Thoracic aorta (tissue), 2 donors: ENCODE measurements around the gene TAAR5. TPM values are rescaled to one million over a fixed set of nuclear protein-coding genes. Genes with fewer than 3 reads are reported as not detected.
"Not testable (repeated sequence)": the region's sequence is repeated elsewhere in the genome, so short reads cannot be mapped to it uniquely, and the experiment has no call there.

Source experiments
- ATAC-seq: fragments of 150-250 bp; one replicate; pipeline ENCODE4 v1.8.0; 2017; ENCODE audit warnings: low read depth; ENCODE audit not compliant: insufficient number of reproducible peaks, low FRiP score
- DNase-seq: peaks from one replicate; pipeline ENCODE4 v3.0.0-alpha.2; 2020; ENCODE audit warnings: low spot score
- H3K27ac ChIP-seq, 2 donors: fragments of 200-600 bp; sonication (generic); 1 replicate in 1 of 2; 2 replicates in 1 of 2; pipeline ENCODE4 v1.5.1; 2016; ENCODE audit warnings: mild to moderate bottlenecking in 2 of 2, moderate library complexity in 2 of 2
- H3K27me3 ChIP-seq: fragments of 200-600 bp; sonication (generic); replicated peaks from 2 replicates; pipeline ENCODE4 v1.6.0; 2016; ENCODE audit warnings: mild to moderate bottlenecking; ENCODE audit not compliant: insufficient read depth
- H3K36me3 ChIP-seq: fragments of 200-600 bp; sonication (generic); one replicate; pipeline ENCODE4 v1.5.1; 2016
- H3K4me1 ChIP-seq, 2 donors: fragments of 200-600 bp; sonication (generic); 1 replicate in 1 of 2; 2 replicates in 1 of 2; pipeline versions ENCODE4 v1.5.1 to v1.6.0; 2016; ENCODE audit warnings: low read depth in 2 of 2, mild to moderate bottlenecking in 1 of 2; ENCODE audit not compliant: control insufficient read depth in 1 of 2
- H3K4me3 ChIP-seq: fragments of 200-600 bp; sonication (generic); 2 replicates; pipeline ENCODE4 v1.5.1; 2016; ENCODE audit warnings: mild to moderate bottlenecking
- H3K9me3 ChIP-seq: fragments of 200-600 bp; sonication (generic); 2 replicates; pipeline ENCODE4 v1.5.1; 2016
- CTCF ChIP-seq: fragments of 200-600 bp; sonication (generic); IDR thresholded peaks from one replicate; pipeline ENCODE4 v1.5.1; 2019; ENCODE audit warnings: antibody characterized with exemption
- total RNA-seq, 2 donors: library from RNA; depleted of rRNA; stranded (reverse); fragments of >200 nt; gene quantifications; one replicate each; pipeline versions ENCODE4 v1.1.0 to v1.2.3, GENCODE V29; 2016

The TAAR5 gene
- total RNA-seq, 2 donors from 2014 or later, result not detected

- ATAC-seq, result no peak
- Histone ChIP-seq H3K4me3 (no peak overlapping the region), H3K9me3 (no peaks in the 10 kb centered on the region), H3K27me3 (no peaks in the 10 kb centered on the region), H3K4me1 (no peaks in the 10 kb centered on the region), H3K36me3 (no peaks in the 10 kb centered on the region), H3K27ac (no peak overlapping the region)
- no peak for DNase-seq
- no peak for TF ChIP-seq CTCF
Observed at GRCh38 chr6:132607544-132608233, 18.1 kb upstream of the TAAR5 start.

- H3K36me3 ChIP-seq, result no peaks in the 10 kb centered on the region
- no peaks in the 10 kb centered on the region for H3K27me3 ChIP-seq
- H3K9me3 ChIP-seq, result no peaks in the 10 kb centered on the region
- no peak overlapping the region for H3K4me3 ChIP-seq
- TF ChIP-seq CTCF, result no peak
- H3K4me1 ChIP-seq, result no peaks in the 10 kb centered on the region
- no peak for DNase-seq
- ATAC-seq, result no peak
- H3K27ac ChIP-seq, result no peak overlapping the region
Observed at GRCh38 chr6:132604635-132605152, 15.2 kb upstream of the TAAR5 start.

DNA sequence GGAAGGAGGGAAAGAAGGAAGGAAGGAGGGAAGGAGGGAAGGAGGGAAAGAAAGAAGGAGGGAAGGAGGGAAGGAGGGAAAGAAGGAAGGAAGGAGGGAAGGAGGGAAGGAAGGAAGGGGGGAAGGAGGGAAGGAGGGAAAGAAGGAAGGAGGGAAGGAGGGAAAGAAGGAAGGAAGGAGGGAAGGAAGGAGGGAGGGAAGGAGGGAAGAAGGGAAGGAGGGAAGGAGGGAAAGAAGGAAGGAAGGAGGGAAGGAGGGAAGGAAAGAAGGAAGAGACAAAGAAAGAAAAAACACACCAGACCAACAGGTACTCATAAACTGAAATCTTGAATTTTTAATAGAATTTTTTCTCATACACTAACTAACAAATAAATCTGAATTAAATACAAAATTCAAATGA, 11.4 kb upstream of the TAAR5 start:
- ATAC-seq, H3K9me3 ChIP-seq, DNase-seq, H3K4me3 ChIP-seq, H3K27me3 ChIP-seq, H3K27ac ChIP-seq, H3K4me1 ChIP-seq, H3K36me3 ChIP-seq: not testable (repeated sequence)

DNA sequence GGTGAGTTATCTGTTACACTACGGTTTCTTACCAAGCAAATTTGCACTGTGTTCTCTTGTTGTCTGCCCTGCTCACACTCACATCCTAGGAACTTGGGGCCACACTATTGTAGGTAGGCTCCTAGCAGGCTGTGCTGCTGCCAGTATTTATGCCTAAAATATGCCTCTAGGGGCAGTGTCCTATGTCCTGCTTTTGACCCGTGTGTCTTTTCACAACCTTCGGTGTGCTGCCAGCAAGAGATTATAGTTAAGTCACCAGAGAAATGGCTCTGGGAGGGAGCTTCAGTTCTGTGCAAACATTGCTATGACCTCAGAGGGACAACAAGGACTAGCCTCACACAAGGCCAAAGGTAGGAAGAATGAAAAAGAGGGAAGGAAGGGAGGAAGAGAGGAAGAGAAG, 8.9 kb upstream of the TAAR5 start:
- no peaks in the 10 kb centered on the region for H3K36me3 ChIP-seq
- TF ChIP-seq CTCF, result no peak
- H3K4me1 ChIP-seq, result no peaks in the 10 kb centered on the region
- DNase-seq, result no peak
- no peak for ATAC-seq
- no peak overlapping the region for H3K27ac ChIP-seq
- H3K4me3 ChIP-seq, result no peak overlapping the region
- no peaks in the 10 kb centered on the region for H3K9me3 ChIP-seq
- H3K27me3 ChIP-seq, result no peaks in the 10 kb centered on the region

DNA sequence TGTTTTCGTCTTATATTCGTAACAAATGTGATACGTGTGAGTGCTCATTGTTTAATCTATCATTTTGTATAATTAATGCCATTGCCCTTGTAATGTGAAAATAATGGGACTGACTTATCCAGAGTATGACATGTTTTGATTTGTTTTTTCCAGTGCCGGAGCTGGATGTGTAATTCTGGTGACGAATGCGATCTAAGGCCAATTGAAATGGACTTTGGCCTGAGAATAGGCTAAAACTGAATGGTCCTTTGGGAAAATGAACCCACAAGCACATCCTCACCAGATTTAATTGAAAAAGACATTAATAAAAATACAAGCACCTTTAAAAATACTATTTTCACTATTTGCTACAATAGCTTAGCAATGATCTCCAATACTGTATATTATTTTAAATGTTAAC, 6.7 kb upstream of the TAAR5 start:
- Histone ChIP-seq H3K4me3 (no peak overlapping the region), H3K27me3 (no peaks in the 10 kb centered on the region), H3K36me3 (no peaks in the 10 kb centered on the region), H3K27ac (no peak overlapping the region), H3K9me3 (no peaks in the 10 kb centered on the region), H3K4me1 (no peaks in the 10 kb centered on the region)
- DNase-seq (no peak), ATAC-seq (no peak)
- no peak for TF ChIP-seq CTCF

DNA sequence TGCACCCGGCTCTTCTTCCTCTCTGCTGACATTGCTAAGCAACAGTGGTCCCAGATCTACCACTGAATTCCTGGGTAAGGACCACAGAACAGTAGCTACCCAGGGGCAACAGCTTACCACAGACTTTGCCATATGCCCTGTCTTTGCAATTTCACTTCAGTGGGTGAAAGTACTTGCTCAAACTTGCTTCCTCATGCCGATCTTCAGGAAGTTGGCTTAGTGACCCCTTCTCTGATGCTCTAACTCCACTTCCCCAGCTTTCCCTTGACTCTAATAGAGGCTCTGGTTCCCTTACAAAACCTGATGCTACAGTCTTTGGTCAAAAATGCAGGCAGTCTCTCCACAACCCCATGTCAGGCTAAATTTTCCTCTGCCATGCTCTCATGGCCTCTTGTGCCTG, 3.3 kb upstream of the TAAR5 start:
- TF ChIP-seq CTCF, result no peak
- no peak for ATAC-seq

More for the DNA sequence above, 3.3 kb upstream of the TAAR5 start:
- H3K27ac ChIP-seq, result no peak overlapping the region
- H3K4me3 ChIP-seq, result no peak overlapping the region
- no peaks in the 10 kb centered on the region for H3K27me3 ChIP-seq
- no peaks in the 10 kb centered on the region for H3K36me3 ChIP-seq
- DNase-seq, result no peak
- H3K4me1 ChIP-seq, result no peaks in the 10 kb centered on the region
- H3K9me3 ChIP-seq, result no peaks in the 10 kb centered on the region
